NOMO-1 treated with dmso at 0.1 percent for 144 hours (cell line): ENCODE data around the gene RAB33B.
"Not testable (repeated sequence)": the region's sequence is repeated elsewhere in the genome, so short reads cannot be mapped to it uniquely, and the experiment has no call there.

Source experiments
- DNase-seq: peaks from one replicate; lab custom pipeline; 2025; ENCODE audit not compliant: unreplicated experiment; lab: John Stamatoyannopoulos, UW

The RAB33B gene

DNA sequence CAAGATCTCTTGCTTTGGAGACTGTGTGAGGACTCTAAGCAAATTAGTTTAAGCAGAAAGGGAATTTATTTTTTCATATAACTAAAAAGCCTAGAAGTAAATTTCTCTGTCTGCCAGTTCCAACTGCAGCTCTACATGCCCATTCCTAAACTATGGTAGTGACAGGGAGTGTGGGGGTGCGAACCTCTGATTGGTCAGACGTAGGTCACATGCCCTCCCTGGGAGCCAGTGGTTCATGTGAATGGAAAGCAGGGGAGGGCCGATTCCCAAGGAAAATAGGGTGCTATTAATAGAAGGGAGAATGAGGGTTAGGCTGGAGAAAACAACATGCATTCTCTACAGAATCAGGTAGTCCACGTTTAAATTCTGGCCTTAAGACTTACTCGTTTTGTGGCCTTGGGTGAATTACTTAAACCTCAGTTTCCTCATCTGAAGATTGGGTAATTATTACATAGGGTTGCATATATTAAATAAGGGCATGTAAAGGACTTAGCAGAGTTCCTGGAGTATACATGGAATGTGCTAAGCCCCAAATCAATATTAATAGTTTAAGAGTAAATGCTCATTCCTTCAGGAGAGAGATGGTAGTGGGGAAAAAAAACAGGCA is 7.2 kb downstream of the RAB33B start:
- no peak for DNase-seq

DNA sequence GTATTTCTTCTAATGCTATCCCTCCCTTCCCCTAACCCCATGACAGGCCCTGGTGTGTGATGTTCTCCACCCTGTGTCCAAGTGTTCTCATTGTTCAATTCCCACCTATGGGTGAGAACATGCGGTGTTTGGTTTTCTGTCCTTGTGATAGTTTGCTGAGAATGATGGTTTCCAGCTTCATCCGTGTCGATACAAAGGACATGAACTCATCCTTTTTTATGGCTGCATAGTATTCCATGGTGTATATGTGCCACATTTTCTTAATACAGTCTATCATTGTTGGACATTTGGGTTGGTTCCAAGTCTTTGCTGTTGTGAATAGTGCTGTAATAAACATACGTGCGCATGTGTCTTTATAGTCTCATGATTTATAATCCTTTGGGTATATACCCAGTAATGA is 10.6 kb downstream of the RAB33B start:
- DNase-seq: not testable (repeated sequence)

DNA sequence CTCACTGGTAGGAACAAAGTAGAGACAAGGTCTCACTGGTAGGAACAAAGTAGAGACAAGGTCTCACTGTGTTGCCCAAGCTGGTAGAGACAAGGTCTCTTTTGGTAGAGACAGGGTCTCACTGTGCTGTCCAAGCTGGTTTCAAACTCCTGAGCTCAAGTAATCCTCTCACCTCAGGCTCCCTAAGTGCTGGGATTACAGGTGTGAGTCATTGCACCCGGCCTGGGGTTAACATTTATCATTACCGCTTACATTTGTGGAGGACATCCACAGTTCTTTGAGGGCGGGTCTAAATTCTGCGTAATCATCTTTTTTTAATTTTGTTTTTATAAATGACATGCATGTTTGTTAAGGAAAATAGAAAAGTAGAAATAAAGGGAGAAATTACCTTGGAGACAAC is 12.0 kb downstream of the RAB33B start:
- no peak for DNase-seq

DNA sequence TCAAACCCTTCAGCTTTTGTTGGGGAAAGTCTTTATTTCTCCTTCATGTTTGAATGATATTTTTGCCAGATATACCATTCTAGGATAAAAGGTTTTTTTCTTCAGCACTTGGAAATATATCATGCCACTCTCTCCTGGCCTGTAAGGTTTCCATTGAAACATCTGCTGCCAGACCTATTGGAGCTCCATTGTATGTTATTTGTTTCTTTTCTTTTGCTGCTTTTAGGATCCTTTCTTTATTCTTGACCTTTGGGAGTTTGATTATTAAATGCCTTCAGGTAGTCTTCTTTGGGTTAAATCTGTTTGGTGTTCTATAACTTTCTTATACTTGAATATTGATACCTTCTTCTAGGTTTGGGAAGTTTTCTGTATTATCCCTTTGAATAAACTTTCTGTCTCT is 14.8 kb downstream of the RAB33B start:
- not testable (repeated sequence) for DNase-seq

DNA sequence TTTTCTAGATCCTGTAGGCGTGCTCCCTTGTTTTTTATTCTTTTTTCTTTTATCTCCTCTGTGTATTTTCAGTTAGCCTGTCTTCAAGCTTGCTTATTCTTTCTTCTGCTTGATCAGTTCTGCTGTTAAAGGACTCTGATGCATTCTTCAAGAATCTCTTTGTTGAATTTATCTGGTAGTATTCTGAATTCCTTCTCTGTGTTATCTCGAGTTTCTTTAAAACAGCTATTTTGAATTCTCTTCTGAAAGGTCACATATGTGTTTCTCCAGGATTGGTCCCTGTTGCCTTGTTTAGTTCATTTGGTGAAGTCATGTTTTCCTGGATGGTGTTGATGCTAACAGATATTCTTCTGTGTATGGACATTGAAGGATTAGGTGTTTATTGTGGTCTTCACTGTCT is 15.3 kb downstream of the RAB33B start:
- DNase-seq: no peak

DNA sequence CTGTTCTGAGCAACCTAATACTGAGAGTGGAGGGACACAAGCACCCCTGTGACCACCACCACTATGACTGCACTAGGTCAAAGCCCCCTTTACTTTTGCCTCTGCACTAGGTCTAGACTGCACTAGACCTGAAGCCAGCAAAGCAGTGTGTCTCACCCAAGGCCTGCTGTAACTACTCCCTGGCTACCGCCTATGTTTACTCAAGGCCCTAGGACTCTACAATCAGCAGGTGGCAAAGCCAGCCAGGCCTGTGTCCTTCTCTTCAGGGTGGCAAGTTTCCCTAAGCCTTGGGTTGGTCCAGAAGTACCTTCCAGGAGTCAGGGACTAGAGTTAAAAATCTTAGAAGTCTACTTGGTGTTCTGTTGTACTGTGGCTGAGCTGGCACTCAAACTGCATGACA is 15.9 kb downstream of the RAB33B start:
- DNase-seq: no peak

DNA sequence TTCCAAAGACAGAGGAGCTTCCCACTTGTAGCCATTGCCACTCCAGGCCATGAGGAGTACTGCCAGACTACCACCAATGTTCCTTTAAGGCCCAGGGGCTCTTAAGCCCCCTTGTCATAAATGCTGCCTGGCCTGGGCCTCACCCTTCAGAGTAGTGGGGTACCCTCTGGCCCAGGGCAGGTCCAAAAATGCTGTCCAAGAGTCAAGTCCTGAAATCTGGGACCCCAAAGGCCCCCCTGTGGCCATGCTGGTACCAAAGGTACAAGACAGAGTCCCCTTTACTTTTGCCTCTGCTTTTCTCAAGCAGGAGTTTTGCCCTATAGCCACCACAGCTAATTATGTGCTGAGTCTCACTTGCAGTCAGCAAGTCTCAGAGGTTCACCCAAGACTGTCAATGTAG is 16.4 kb downstream of the RAB33B start:
- DNase-seq: no peak

DNA sequence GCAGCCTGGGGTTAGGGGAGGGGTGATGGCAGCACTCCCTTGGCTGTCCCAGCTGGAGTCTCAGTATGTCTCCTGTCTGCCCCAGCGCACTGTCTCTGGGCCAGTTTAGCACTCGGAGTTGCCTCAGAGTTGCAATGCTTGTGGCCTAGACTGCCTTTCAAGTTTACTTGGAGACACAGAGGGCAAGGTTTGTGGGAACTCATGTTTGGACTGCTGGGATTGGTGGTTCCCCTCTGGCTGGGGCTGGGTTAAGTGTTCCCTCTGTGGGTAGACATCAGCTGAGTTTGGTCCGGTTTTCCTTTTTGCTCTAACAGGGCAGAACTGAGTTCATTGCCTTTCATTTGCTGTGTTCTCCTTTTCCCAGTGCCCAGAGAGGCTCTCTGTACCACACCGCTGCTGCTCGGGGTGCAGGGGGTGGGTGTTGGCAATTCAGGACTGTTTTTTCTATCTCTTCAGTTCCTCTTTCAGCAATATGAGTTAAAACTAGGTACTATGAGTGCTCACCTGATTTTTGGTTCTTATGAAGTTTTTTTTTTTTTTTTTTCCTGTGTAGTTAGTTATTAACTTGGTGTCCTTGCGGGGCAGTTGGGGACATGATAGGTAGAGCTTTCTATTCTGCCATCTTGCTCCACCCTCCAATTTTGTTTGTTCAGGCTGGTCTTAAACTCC is 17.2 kb downstream of the RAB33B start:
- no peak for DNase-seq

DNA sequence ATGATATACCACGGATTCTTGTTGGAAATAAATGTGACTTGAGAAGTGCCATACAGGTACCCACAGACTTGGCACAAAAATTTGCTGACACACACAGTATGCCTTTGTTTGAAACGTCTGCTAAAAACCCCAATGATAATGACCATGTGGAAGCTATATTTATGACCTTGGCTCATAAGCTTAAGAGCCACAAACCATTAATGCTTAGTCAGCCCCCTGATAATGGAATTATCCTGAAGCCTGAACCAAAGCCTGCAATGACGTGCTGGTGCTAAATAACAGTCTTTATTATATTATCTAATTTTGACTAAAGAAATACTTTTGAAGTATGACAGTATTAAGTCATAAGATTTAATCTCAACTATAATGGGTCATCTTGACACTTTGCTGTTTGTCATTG is 18.9 kb downstream of the RAB33B start:
- no peak for DNase-seq

DNA sequence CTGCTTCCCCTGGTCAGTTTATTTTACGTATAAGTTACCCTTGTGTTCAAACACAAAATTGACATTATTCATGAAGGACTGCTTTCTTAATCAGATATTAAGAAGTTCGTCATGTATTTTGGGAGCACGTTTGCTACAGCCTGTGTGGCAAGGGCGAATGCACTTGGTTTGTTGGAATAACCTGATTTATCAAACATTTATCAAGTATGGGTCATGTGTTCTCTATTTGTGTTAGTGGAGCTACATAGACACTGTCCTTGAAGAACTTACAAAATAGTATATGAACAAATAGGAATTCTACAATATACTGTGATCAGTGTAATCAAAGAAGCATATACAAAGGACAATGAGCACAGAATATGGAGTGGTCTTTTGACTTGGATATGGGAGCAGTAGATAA is 22.4 kb downstream of the RAB33B start:
- no peak for DNase-seq

DNA sequence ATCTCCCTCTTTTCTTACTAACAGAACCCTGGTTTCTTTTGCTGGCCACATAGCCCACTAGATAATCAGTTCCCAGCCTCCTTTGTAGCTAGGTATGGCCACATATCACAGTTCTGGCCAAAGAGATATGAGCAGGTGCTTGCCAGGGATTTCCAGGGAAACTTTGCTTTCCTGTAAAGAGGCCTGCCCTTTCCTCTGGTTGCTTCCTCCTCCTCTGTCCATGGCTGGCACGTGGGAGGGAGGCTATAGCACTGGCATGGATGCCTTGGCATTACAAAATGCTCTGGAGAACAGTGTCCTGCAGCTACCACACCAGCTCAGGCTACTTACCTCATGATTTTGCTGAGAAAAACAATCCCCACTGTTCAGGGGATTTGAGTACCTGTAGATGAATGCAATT is 27.5 kb downstream of the RAB33B start:
- no peak for DNase-seq

DNA sequence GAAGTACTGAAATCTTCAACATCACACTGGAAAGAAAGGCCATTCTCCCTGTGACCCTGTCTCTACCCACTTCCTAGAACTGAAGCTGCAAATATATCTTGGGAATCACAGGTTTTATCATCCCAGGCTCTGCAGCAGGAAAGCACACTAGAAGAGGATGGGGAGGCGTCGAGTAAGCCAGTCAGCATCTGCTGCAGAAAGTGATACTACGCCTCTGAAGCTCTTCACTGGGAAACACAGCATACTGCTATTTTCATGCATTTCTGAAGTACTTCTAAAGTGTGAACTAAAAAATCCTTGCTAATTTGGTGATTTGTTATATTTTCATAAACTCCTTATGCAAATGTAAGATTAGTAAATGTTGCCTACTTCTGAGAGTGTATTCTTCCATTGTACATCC is 29.1 kb downstream of the RAB33B start:
- no peak for DNase-seq

DNA sequence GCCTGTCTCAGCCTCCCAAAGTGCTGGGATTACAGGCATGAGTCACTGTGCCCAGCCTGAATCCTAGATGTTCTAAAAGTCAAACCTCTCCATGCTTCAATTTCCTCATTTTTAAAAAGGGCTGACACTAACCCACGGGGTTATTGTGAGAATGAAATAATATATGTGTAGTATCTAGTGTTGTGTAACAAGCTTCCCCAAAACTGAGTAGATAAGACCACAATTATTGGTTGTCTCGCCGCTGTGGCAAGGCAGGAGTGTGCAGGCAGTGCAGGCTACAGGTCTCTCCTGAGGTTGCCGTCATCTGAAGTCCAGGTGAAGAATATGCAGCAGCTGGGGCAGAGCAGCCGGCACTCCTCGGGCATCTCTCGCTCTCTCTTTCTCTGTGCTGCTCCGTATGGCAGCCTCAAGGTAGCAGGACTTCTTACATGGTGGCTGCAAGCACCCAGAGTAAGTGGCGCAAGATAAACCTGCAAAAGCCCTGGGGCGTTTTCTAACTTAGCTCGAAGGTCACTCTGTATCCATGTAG is 30.9 kb downstream of the RAB33B start:
- DNase-seq: peak; percentile 72

DNA sequence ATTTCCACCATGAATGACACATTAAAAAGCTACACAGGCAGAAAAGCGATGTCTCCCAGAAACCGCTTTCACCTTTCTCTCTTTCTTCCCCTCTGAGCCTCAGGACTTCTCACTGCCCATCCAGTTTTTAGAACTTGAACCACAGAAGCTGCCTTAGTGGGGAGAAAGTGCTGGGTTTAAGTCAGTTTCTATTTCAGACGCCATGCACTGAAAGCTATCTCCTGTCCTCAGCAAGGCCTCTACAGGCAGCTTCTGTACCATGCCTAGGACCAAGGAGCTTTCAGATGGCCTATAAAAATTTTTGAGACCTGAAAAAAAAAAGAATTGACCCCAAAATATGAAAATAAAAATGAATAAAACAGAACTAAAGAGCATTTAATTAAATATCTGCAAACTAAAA is 34.5 kb downstream of the RAB33B start:
- no peak for DNase-seq

DNA sequence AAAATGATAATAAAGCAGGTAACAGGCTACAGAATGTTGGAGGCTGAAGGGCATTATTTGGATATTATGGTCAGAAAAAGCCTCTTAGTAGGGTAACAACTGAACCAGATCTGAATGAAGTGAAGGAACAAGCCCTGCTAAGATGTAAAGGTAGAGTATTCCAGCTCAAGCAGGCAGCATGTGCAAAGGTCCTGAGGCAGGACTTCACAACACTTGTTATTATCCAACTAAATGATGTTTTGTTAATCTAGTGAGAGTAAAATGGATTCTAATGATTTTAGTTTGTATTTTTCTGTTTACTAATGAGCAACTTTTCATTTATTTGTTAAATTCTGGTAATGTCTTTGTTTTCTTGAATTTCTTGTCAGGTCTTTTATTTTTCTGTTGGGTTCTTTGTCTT is 35.7 kb downstream of the RAB33B start:
- DNase-seq: no peak

DNA sequence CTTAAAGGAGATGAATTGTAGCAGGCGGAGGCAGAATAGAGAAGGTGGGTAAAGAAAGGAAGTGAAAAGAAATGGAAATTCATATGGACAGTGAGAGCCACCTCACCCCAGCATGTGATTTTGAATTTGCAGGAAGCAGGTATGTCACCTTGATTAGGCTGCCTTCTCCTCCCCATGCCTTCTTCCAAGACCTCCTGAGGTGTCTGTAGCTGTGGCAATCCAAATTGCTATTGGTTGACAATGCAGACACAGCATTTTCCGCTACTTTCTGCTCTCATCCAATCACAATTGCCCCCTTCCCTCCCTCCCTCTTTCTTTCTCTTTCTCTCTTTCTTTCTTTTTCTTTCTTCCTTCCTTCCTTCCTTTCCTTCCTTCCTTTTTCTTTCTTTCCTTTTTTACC is 38.5 kb downstream of the RAB33B start:
- DNase-seq: no peak

DNA sequence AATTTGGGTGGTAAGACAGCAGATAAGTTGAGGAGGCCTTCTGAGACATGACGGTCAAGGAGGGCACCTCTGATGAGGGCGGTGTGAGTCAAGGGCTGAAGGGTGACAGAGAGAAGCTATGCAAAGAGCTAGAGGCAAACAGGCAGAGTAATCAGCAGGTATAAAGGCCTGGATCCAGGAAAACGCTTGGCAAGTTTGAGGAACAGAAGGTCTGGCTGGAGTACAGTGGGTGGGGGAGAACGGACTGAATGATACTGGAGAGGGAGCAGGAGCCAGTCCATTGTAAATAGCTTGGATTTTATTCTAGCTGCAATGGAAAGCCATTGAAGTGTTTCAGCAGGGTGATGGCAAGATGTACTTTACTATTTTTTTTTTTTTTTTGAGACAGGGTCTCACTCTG is 39.3 kb downstream of the RAB33B start:
- DNase-seq: no peak

DNA sequence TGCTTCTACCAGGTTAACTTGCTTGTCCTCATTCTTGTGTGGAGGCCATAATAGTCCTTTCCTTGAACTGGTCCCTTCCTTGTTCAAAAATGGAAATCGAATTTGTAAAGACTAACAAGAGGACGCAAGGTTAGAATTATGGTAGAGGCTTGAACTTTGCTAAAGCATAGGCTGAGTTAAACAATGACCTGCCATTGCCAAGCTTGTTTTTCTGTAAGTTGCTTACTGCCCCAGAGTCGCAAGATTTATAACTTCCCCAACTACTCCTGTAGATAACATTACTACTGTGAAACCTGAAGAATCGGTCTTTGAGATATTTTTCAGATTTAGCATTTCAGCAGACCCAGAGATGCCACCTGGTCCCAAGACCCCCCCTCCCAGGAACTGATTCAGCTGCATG is 45.3 kb downstream of the RAB33B start:
- DNase-seq: no peak

DNA sequence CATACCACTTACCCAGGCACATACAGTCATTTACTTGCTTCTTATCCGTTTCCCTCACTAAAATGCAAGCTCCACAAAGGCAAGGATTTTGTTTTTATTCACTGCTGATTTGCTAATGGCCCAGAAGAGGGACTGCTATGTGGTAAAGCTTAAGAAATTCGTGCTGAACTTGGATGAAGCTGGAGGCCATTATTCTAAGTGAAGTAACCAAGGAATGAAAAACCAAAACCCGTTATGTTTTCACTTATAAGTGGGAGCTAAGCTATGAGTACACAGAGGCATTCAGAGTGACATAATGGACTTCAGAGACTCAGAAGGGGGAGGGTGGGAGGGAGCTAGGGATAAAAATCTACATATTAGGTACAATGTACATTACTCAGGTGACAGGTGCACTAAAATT is 47.2 kb downstream of the RAB33B start:
- no peak for DNase-seq

DNA sequence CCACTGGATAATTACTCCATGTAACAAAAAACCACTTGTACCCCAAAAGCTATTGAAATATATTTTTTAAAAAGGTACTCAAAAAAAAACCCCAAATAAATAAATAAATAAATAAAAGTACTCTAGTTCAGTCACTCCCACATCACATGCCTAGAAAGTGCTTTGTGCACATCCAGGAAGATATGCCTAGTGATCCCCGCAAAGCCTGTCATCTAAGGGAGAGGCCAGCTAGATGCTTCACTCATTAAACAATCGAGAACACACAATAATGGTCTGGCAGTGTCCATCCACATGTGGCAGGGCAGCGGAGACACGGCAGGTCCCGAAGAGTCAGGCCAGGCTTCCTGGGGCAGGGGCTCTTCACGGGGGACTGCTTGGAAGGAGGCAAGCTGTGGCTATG is 47.6 kb downstream of the RAB33B start:
- DNase-seq: no peak

DNA sequence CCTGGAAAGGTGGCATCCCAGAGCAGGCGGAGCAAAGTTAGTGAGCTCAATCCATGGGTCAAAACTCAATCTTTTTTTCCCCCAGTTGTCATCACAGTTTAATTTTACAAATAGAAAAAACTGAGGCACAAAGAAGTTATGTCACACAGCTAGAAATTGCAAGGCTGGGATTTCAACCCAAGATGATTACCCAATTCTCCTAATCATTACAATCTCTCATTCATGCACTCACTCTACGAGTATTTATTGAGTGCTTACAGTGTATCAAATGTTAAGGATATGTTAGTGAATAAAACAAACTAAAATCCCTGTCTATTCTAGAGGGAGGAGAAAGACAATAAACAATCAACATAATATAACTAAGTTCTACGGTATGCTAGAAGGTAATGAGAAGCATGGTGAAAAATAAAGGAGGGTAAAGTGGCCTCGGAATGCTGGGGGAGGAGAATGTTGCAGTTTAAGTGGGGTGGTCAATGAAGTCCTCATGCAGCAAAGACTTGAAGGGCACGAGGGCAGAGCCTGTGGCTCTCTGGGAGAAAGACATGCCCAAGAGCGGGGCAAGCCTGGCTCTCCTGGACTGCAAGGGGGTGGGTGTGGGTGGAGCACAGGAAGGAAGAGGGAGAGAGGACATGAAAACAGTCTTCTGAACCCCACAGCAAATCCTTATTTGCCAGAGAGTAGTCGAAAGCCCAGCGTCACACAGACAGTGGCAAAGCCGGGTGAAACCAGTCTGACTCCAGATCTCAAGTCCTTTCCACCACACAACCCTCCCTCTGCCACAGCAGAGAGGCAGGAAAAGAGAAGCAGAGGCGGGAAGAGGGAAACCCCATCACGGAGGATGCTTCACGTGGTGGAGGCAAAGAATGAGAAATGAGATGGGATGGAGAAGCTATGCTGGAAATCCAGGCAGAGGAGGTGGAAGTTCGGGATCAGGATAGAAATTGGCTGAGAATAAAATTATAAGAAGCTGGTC is 48.3 kb downstream of the RAB33B start:
- DNase-seq: no peak

DNA sequence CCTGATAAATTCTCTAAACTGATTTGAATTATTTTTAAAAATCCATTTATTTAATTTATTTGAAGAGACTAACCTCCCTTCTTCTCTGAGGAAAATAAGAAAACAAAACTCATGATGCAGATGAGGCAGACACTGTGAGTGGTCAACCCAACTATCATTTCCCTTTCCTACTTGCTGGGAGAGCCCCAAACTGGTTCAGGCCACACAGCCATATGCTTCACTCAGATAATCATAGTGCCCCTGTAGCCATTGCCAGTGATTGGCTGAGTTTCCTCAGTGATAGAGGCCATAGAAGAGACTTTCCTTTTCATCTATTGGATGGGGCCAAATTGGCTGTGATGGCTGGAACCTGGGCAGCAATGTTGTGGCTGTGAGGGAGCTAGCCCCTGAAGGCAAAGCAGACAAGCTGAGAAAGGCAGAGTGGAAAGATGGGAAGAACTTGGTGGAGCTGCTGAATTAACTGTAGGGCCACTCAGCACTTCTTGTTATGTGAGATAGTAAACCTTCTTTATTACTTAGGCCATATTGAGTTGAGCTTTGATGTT is 49.8 kb downstream of the RAB33B start:
- no peak for DNase-seq
